Measurements from ENCODE around the gene CYBA.

GRCh38 chr16:88618182-88618955 is 32.5 kb downstream of the CYBA start:
- TF ChIP-seq POLR2A (IDR thresholded peaks at IDR 0.05) (no peak), CTCF (IDR thresholded peaks at IDR 0.05) (no peak), EP300 (IDR thresholded peaks at IDR 0.05; ENCODE audit: low read depth) (no peak)

Measured in transverse colon (tissue), 3 donors.